Non-pigmented ciliary epithelial cell (primary cell): ENCODE data around the gene INTS1.

ENCODE experiments used
- DNase-seq: peaks from one replicate; pipeline ENCODE4 v3.0.0-alpha.2; 2010; ENCODE audit warnings: low read depth

The INTS1 gene

GRCh38 chr7:1508277-1508758, 4.1 kb upstream of the INTS1 start:
- DNase-seq: no peak

DNA sequence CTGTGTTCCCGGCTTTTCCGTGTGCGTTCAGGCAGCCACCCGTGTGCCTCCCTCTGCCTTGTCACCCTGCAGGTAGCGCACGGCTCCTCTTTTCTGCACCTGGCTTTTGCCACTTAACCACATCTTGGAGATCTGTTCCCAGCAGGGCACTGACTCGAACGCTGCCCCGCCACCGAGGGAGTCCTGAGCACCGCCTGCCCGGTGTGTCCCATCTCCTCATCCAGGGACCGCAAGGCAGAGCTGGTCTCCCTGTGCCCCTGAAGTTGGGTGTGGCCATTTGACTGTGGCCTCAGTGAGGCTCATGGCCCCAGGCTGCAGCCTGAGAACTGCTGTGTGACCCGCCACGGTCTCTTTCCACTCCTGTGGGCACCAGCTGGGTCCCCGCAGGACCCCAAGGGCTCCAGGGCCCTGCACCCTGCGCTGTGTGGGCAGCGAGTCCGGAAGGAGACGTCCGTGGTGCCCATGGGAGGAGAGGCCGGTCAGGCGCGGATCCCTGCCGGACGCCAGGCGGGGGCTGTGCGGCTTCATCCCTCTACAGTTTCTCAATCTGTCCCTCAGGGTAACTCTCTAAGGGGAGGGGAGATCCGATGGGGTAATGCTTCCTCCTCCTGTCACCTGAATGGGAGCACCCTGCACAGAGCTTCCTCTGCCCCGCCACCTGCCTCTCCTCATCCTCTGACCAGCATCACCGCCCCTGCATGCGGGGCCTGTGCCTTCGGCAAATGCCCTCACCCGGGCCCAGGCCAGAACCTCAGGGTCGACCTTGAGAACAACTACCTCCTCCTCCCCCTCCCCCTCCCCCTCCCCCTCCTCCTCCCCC, 1.8 kb upstream of the INTS1 start:
- no peak for DNase-seq

DNA sequence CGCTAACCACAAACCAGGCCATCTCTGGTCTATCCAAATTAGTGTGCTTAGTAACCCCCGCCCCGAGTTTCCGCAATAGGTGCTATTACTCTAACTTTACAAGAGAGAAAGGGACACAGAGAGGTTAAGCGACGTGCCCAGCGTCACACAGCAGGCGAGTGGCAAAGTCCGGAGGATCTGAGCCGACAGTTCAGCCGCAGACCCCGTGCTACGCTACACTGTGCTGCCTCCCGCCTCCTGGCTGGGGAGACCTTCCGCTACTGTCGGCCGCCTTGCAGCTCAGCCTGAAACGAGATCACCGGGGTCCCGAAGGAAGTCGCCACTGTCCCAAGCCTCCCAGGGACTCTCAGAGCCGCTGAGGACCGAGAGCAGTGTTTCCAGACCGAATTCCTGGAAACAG, 799 bp downstream of the INTS1 start:
- no peak for DNase-seq

- DNase-seq: no peak
These were observed 1.3 kb downstream of the INTS1 start for GRCh38 chr7:1502845-1503244.

- DNase-seq: no peak
These were observed 2.5 kb downstream of the INTS1 start for GRCh38 chr7:1501487-1502270.

- DNase-seq: no peak
These were observed 4.0 kb downstream of the INTS1 start for GRCh38 chr7:1500064-1500807.

DNA sequence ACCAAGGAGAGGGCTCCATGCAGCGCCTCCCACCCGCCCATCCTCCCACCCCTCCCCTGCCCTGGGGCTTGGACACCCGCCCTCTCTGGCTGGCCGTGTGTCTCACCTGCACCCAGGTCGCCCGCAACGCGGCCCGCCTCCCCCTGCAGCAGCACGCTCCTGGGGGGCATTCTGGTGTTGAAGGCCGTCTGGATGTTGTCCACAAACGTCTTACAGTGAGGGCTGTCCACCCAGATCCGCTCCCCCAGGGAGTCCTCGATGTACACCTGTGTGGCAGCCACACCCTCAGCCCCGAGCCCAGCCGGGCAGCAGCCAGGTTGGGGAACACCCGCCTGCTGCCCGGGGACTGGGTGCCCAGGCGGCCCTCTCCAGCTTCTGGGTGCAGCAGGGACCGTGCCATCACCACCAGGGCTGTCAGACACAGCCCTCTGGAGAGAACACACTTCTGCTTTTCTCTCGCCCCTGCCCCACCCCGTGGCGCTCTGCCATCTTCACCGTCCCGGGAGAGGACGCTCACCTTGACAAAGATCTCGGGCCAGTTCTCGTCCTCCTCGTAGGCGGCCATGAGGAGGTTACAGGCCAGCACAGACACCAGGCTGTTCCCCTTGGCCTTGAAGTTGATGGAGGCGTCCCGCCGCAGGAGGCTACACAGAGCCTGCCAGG, 4.7 kb downstream of the INTS1 start:
- no peak for DNase-seq

DNA sequence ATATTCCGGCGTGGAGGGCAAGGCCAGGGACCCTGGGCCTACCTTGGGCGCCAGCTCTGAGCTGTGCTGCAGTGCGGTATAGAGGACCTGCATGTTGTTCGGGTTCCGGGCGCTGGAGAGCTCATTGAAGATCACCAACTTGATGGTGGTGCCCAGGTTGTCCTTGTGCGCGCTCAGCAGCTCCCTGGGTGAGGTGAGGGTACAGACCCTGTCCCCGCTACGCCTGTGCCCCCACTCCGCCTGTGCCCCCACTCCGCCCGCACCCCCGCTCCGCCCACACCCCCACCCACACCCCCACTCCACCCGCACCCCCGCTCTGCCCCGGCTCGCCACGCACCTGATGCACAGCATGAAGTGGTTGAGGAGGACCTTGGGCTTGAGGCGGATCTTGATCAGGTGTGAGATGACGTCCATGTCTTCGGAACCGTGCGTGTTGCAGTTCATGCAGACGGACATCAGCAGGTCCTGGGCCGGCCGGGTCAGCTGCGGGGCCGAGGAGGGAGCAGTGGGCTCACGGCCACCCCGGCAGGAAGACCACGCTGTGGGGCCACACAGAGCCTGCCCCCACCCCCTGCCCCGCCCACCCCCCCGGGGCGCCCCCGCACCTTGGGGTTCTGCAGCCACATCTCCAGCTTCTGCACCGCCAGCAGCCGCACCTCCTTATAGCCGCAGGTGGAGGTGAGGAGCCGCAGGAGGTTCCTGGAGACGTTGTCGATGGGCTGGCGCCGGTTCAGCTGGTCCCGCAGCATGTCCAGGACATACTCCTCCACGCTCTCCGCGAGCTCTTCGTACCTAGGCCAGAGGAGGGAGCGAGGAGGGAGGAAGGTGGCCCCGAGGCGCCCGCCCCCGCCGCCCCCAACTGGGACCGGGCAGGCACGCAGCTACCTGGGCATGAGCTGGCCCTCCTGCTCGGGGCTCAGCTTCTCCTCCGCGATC, 5.6 kb downstream of the INTS1 start:
- no peak for DNase-seq

- no peak for DNase-seq
These were observed 6.8 kb downstream of the INTS1 start for GRCh38 chr7:1497293-1497927.

- DNase-seq: no peak
These were observed 7.5 kb downstream of the INTS1 start for GRCh38 chr7:1496531-1497292.

DNA sequence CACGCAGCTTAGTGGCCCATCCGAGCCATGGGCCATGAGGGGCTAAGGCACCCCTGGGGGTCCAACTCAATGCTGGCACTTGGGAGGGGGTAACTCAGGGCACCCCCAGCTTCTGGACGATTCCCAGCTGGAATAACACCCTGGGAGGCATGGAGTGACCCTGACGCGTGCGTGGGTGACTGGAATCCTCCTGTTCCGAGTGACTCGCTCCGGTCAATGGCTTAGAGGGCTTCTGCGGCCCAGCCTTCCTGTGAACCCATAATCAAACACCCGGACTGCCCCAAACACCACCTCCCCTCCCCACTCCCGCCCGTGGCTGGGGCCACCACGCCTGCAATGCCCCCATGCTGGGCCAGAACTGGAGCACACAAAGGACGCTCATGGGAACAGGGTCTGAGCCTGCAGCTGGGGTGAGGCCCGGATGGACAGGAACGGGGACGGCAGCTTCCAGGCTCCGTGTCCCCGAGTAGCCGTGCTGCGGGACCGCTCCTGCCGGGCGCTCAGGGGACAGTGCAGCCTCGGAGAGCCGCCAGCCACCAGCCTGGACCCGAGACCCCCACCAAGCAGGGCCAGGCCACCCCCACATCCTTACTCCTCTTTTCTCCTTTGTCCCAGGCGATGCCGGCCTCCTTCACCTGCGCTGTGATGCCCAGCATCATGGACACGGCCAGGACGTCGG, 8.5 kb downstream of the INTS1 start:
- DNase-seq: no peak

DNA sequence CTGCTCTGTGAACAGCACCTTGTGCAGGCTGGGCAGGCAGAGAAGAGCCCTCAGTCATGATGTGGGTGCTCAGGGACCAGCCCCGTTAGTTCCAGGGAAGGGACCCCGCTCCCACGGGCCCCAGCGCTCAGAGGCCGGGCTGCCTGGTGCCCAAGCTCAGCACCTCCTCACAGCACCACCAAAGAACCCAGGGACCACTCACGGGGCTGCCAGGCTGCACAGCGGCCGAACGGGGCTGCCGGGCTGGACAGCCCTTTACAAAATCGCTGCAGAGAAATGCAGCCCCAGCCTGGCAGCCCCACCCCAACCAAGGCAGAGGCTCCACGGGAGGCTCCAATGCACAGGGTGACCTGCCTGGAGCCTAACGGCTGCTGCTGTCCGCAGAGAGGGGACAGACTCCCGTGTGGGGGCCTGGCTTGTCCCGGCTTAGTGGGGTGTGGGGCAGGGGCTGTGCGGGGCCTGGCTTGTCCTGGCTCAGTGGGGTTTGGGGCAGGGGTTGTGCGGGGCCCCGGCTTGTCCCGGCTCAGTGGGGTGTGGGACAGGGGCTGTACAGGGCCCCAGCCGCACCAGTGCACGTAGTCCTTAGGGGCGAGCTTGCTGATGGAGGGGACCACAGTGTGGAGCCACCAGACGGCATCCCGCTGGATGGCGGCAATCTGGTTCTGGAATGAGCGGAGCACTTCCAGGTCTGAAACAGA, 9.2 kb downstream of the INTS1 start:
- no peak for DNase-seq

GRCh38 chr7:1494447-1494846, 9.7 kb downstream of the INTS1 start:
- no peak for DNase-seq

GRCh38 chr7:1493571-1493970, 10.6 kb downstream of the INTS1 start:
- DNase-seq: no peak

DNA sequence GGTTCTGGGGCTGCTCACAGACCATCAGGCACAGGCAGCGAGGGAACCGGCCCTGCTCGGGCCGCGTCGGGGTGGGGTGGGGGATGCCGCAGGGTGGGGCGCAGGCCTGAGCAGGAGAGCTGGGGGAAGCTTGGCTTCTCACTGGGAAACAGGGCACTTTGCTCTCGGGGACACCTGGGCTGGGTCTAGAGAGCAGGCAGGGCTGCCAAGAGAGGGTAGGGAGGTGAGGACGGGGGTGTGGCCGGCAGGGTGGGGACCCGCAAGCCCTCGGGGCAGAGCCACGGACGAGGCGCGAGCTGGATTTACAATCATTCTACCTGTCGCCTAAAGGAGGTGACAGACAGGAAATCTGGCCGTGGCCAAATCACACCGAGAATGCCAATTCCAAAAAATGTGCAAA, 11.1 kb downstream of the INTS1 start:
- DNase-seq: no peak

DNA sequence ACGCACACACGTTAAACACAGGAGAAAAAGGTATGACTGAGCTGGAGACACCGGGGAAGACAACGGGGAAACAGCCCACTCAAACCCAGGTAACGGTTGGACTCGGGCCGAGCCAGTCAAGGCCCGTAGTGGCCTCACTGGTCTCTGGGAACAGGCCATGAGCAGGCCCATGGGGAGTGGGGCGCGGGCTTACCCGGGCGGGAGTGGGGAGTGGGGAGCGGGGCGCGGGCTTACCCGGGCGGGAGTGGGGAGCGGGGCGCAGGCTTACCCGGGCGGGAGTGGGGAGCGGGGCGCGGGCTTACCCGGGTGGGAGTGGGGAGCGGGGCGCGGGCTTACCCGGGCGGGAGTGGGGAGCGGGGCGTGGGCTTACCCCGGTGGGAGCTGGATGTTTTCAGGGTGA, 11.5 kb downstream of the INTS1 start:
- DNase-seq: no peak

DNA sequence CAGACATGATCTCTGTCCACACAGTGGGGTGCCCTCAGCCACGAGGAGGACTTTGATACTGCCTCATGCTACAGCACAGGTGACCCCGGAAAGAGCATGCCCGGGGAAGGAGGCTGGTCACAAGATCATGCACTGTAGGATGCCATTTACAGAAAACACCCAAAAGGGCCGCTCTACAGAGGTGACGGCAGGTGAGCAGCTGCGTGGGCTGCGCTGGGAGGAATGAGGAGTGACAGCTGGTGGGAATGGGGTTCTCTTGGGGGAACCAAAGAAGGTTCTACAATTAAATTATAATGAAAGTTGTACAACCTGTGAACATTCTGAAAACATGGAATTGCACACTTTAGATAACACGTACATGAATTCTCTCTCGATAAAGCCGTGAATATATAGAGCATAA, 12.0 kb downstream of the INTS1 start:
- no peak for DNase-seq

DNA sequence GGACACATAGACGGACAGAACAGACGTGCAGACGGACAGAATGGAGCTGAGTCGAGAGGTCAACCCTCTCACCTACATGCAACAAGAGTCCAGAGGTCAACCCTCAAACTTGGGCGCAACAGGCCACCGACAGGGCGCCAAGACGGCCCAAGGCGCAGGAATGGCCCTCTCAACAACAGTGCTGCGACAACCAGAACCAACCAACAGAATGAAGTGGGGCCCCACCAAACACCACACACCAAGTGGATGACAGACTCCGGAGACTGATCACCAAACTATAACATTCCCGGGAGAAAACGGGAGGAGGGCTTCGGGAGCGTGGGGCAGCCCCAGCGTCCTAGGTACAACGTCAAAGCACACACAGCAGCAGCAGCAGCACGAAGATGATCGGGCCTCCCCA, 13.4 kb downstream of the INTS1 start:
- DNase-seq: no peak
